ENCODE measurements around the gene TTC9B. TPM values are rescaled to one million over a fixed set of nuclear protein-coding genes. Genes with fewer than 3 reads are reported as not detected.
A peak's percentile ranks its signal among the peaks of the same experiment; 100 is the strongest.

The TTC9B gene
- total RNA-seq, 1 experiment from 2014 or later = not detected

GRCh38 chr19:40231544-40232424 is 13.6 kb upstream of the TTC9B start:
- Mint-ChIP-seq H3K27me3 (ENCODE audit: low read depth) (peaks cover 16% of the 10 kb centered on the region), H3K4me3 (0 out of 2 replicates have a peak overlapping the region, but pooled peaks have one; percentile 10), H3K27ac (peak overlapping the region; percentile 92), H3K4me1 (peaks cover 33% of the 10 kb centered on the region), H3K36me3 (peaks cover 3% of the 10 kb centered on the region; the same call in 1 of the 2 replicates), H3K9me3 (no peaks in the 10 kb centered on the region)
- DNase-seq (ENCODE audit: low spot score) = peak; percentile 56
- POLR2A ChIA-PET = no interaction called here
- CTCF ChIA-PET = interaction anchor here (0.6 to 3.5 kb wide), 10 partner anchors 9 to 307 kb away, joined by 3 to 28 read pairs (median 5); partner anchors contain the start of genes MAP3K10 and TTC9B
- peak; percentile 73 for ATAC-seq
- TF ChIP-seq ZNF423 (CRISPR knock-in tag; IDR thresholded peaks at IDR 0.05) (peak; percentile 31; the same call in 1 of the 2 replicates), ZNF396 (CRISPR knock-in tag; IDR thresholded peaks at IDR 0.05; ENCODE audit: borderline replicate concordance) (no peak), RORB (CRISPR knock-in tag; IDR thresholded peaks at IDR 0.05) (no peak), ZBTB21 (CRISPR knock-in tag; IDR thresholded peaks at IDR 0.05; ENCODE audit: borderline replicate concordance) (no peak), FOXJ3 (CRISPR knock-in tag; IDR thresholded peaks at IDR 0.05; ENCODE audit: borderline replicate concordance) (no peak), FOXK1 (CRISPR knock-in tag; IDR thresholded peaks at IDR 0.05) (no peak), ATF1 (CRISPR knock-in tag; IDR thresholded peaks at IDR 0.05) (no peak), MXD4 (CRISPR knock-in tag; IDR thresholded peaks at IDR 0.05; ENCODE audit: borderline replicate concordance) (no peak), FOXP1 (CRISPR knock-in tag; IDR thresholded peaks at IDR 0.05; ENCODE audit: borderline replicate concordance) (peak; percentile 70; the same call in 1 of the 2 replicates), TEAD1 (CRISPR knock-in tag; IDR thresholded peaks at IDR 0.05) (no peak), GABPB1 (CRISPR knock-in tag; IDR thresholded peaks at IDR 0.05) (peak; percentile 63; the same call in 1 of the 2 replicates), USF2 (CRISPR knock-in tag; IDR thresholded peaks at IDR 0.05) (peak; percentile 93), HMGXB4 (CRISPR knock-in tag; IDR thresholded peaks at IDR 0.05) (no peak), JAZF1 (CRISPR knock-in tag; IDR thresholded peaks at IDR 0.05) (no peak), ESRRA (CRISPR knock-in tag; IDR thresholded peaks at IDR 0.05; ENCODE audit: borderline replicate concordance) (no peak), IRF1 (CRISPR knock-in tag; IDR thresholded peaks at IDR 0.05) (no peak), MLX (CRISPR knock-in tag; IDR thresholded peaks at IDR 0.05) (no peak), MYBL2 (CRISPR knock-in tag; IDR thresholded peaks at IDR 0.05) (no peak), SOX15 (CRISPR knock-in tag; IDR thresholded peaks at IDR 0.05) (no peak)
- TF ChIP-seq, protein P1, sequence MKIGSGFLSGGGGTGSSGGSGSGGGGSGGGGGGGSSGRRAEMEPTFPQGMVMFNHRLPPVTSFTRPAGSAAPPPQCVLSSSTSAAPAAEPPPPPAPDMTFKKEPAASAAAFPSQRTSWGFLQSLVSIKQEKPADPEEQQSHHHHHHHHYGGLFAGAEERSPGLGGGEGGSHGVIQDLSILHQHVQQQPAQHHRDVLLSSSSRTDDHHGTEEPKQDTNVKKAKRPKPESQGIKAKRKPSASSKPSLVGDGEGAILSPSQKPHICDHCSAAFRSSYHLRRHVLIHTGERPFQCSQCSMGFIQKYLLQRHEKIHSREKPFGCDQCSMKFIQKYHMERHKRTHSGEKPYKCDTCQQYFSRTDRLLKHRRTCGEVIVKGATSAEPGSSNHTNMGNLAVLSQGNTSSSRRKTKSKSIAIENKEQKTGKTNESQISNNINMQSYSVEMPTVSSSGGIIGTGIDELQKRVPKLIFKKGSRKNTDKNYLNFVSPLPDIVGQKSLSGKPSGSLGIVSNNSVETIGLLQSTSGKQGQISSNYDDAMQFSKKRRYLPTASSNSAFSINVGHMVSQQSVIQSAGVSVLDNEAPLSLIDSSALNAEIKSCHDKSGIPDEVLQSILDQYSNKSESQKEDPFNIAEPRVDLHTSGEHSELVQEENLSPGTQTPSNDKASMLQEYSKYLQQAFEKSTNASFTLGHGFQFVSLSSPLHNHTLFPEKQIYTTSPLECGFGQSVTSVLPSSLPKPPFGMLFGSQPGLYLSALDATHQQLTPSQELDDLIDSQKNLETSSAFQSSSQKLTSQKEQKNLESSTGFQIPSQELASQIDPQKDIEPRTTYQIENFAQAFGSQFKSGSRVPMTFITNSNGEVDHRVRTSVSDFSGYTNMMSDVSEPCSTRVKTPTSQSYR (CRISPR knock-in tag; IDR thresholded peaks at IDR 0.05) = no peak
- TF ChIP-seq, protein P2, sequence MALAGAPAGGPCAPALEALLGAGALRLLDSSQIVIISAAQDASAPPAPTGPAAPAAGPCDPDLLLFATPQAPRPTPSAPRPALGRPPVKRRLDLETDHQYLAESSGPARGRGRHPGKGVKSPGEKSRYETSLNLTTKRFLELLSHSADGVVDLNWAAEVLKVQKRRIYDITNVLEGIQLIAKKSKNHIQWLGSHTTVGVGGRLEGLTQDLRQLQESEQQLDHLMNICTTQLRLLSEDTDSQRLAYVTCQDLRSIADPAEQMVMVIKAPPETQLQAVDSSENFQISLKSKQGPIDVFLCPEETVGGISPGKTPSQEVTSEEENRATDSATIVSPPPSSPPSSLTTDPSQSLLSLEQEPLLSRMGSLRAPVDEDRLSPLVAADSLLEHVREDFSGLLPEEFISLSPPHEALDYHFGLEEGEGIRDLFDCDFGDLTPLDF (CRISPR knock-in tag; IDR thresholded peaks at IDR 0.05) = no peak
- TF ChIP-seq, protein P3, sequence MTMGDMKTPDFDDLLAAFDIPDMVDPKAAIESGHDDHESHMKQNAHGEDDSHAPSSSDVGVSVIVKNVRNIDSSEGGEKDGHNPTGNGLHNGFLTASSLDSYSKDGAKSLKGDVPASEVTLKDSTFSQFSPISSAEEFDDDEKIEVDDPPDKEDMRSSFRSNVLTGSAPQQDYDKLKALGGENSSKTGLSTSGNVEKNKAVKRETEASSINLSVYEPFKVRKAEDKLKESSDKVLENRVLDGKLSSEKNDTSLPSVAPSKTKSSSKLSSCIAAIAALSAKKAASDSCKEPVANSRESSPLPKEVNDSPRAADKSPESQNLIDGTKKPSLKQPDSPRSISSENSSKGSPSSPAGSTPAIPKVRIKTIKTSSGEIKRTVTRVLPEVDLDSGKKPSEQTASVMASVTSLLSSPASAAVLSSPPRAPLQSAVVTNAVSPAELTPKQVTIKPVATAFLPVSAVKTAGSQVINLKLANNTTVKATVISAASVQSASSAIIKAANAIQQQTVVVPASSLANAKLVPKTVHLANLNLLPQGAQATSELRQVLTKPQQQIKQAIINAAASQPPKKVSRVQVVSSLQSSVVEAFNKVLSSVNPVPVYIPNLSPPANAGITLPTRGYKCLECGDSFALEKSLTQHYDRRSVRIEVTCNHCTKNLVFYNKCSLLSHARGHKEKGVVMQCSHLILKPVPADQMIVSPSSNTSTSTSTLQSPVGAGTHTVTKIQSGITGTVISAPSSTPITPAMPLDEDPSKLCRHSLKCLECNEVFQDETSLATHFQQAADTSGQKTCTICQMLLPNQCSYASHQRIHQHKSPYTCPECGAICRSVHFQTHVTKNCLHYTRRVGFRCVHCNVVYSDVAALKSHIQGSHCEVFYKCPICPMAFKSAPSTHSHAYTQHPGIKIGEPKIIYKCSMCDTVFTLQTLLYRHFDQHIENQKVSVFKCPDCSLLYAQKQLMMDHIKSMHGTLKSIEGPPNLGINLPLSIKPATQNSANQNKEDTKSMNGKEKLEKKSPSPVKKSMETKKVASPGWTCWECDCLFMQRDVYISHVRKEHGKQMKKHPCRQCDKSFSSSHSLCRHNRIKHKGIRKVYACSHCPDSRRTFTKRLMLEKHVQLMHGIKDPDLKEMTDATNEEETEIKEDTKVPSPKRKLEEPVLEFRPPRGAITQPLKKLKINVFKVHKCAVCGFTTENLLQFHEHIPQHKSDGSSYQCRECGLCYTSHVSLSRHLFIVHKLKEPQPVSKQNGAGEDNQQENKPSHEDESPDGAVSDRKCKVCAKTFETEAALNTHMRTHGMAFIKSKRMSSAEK (CRISPR knock-in tag; IDR thresholded peaks at IDR 0.05; ENCODE audit: borderline replicate concordance) = no peak
- TF ChIP-seq, protein P4, sequence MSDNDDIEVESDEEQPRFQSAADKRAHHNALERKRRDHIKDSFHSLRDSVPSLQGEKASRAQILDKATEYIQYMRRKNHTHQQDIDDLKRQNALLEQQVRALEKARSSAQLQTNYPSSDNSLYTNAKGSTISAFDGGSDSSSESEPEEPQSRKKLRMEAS (CRISPR knock-in tag; IDR thresholded peaks at IDR 0.05) = peak; percentile 54; the same call in 1 of the 2 replicates
